ENCODE results near the gene TMEM165.
"Not testable (repeated sequence)": the region's sequence is repeated elsewhere in the genome, so short reads cannot be mapped to it uniquely, and the experiment has no call there.

TMEM165 gene

GRCh38 chr4:55359397-55359916, 36.3 kb upstream of the TMEM165 start:
- H3K4me3 ChIP-seq (ENCODE audit: low read depth, low read length) = no peak overlapping the region
- TF ChIP-seq CTCF (IDR thresholded peaks at IDR 0.05; ENCODE audit: borderline replicate concordance, insufficient read depth, low read depth, low read length) = no peak

GRCh38 chr4:55362938-55363337, 32.8 kb upstream of the TMEM165 start:
- H3K4me3 ChIP-seq (ENCODE audit: low read depth, low read length) = not testable (repeated sequence)

- TF ChIP-seq CTCF (IDR thresholded peaks at IDR 0.05; ENCODE audit: borderline replicate concordance, insufficient read depth, low read depth, low read length) = no peak
- H3K4me3 ChIP-seq (ENCODE audit: low read depth, low read length) = no peak overlapping the region
Observed at GRCh38 chr4:55363691-55364351, 31.9 kb upstream of the TMEM165 start.

GRCh38 chr4:55364691-55365344, 30.9 kb upstream of the TMEM165 start:
- H3K4me3 ChIP-seq (ENCODE audit: low read depth, low read length) = no peak overlapping the region
- no peak for TF ChIP-seq CTCF (IDR thresholded peaks at IDR 0.05; ENCODE audit: borderline replicate concordance, insufficient read depth, low read depth, low read length)

- no peak for TF ChIP-seq CTCF (IDR thresholded peaks at IDR 0.05; ENCODE audit: borderline replicate concordance, insufficient read depth, low read depth, low read length)
- no peak overlapping the region for H3K4me3 ChIP-seq (ENCODE audit: low read depth, low read length)
Observed at GRCh38 chr4:55365345-55365728, 30.4 kb upstream of the TMEM165 start.

GRCh38 chr4:55366621-55367020, 29.1 kb upstream of the TMEM165 start:
- no peak for TF ChIP-seq CTCF (IDR thresholded peaks at IDR 0.05; ENCODE audit: borderline replicate concordance, insufficient read depth, low read depth, low read length)
- H3K4me3 ChIP-seq (ENCODE audit: low read depth, low read length) = no peak overlapping the region

GRCh38 chr4:55367084-55367722, 28.6 kb upstream of the TMEM165 start:
- no peak overlapping the region for H3K4me3 ChIP-seq (ENCODE audit: low read depth, low read length)
- no peak for TF ChIP-seq CTCF (IDR thresholded peaks at IDR 0.05; ENCODE audit: borderline replicate concordance, insufficient read depth, low read depth, low read length)

Data from GM12875 (cell line).